Chondrocyte (in vitro differentiated cells): ENCODE results near the gene MRPL50. TPM values are rescaled to one million over a fixed set of nuclear protein-coding genes. Genes with fewer than 3 reads are reported as not detected.

Experiments
- DNase-seq: peaks from one replicate; pipeline ENCODE4 v3.0.0; 2021; ENCODE audit warnings: mixed read lengths, low spot score
- H3K27ac Mint-ChIP-seq: one replicate; pipeline ENCODE4 v1.8.0; 2021; ENCODE audit warnings: mild to moderate bottlenecking, moderate library complexity, mixed read lengths; ENCODE audit not compliant: unreplicated experiment
- H3K27me3 Mint-ChIP-seq: 2 replicates; pipeline ENCODE4 v1.8.0; 2021; ENCODE audit warnings: low read depth, mixed read lengths
- H3K36me3 Mint-ChIP-seq: 2 replicates; pipeline ENCODE4 v1.8.0; 2021; ENCODE audit warnings: low read depth, mixed read lengths
- H3K4me1 Mint-ChIP-seq: 2 replicates; pipeline ENCODE4 v1.8.0; 2021; ENCODE audit warnings: low read depth, mild to moderate bottlenecking, mixed read lengths
- H3K4me3 Mint-ChIP-seq: one replicate; pipeline ENCODE4 v1.8.0; 2021; ENCODE audit warnings: mild to moderate bottlenecking, moderate library complexity, mixed read lengths; ENCODE audit not compliant: unreplicated experiment
- H3K9me3 Mint-ChIP-seq: 2 replicates; pipeline ENCODE4 v1.8.0; 2021; ENCODE audit warnings: low read depth, mixed read lengths
- CTCF ChIP-seq: fragments of 200-600 bp; sonication (generic); IDR thresholded peaks from 2 replicates; pipeline ENCODE4 v1.5.0; 2021; ENCODE audit warnings: antibody characterized with exemption, mild to moderate bottlenecking, moderate library complexity
- total RNA-seq: library from RNA; stranded (reverse); gene quantifications from 3 replicates; pipeline ENCODE4 v1.2.1, GENCODE V29; 2021

Gene MRPL50
- total RNA-seq, 1 donor from 2014 or later = 7.2 TPM

- H3K9me3 Mint-ChIP-seq = no peaks in the 10 kb centered on the region
- TF ChIP-seq CTCF = no peak
- no peak overlapping the region for H3K4me3 Mint-ChIP-seq
- peaks cover 35% of the 10 kb centered on the region for H3K27me3 Mint-ChIP-seq
- H3K4me1 Mint-ChIP-seq = no peaks in the 10 kb centered on the region
- no peaks in the 10 kb centered on the region for H3K36me3 Mint-ChIP-seq
- no peak for DNase-seq
- no peak overlapping the region for H3K27ac Mint-ChIP-seq
These were observed 56.5 kb downstream of the MRPL50 start for GRCh38 chr9:101341958-101342357.

Other genes starting within 250 kb of the MRPL50 start
- 0.10 to 0.26 TPM (median 0.24 TPM) in 3 replicates for gene BAAT, start 13.6 kb downstream of the MRPL50 start, total RNA-seq
- gene ZNF189, start 233 bp upstream of the MRPL50 start, total RNA-seq = 17.9 to 21.0 TPM (median 18.5 TPM) in 3 replicates
- 0.25 TPM in 1 of 3 replicates, not detected in the others for gene ALDOB, start 37.2 kb upstream of the MRPL50 start, total RNA-seq
- gene RNF20, start 135.2 kb upstream of the MRPL50 start, total RNA-seq = 42.6 to 68.6 TPM (median 47.4 TPM) in 3 replicates
- gene PPP3R2, start 196.4 kb upstream of the MRPL50 start, total RNA-seq = not detected in 3 replicates